ENCODE measurements around the gene EXOC3.
A peak's percentile ranks its signal among the peaks of the same experiment; 100 is the strongest.

EXOC3 gene

GRCh38 chr5:446883-447263 lies 3.9 kb downstream of the EXOC3 start:
- TF ChIP-seq, protein P1, sequence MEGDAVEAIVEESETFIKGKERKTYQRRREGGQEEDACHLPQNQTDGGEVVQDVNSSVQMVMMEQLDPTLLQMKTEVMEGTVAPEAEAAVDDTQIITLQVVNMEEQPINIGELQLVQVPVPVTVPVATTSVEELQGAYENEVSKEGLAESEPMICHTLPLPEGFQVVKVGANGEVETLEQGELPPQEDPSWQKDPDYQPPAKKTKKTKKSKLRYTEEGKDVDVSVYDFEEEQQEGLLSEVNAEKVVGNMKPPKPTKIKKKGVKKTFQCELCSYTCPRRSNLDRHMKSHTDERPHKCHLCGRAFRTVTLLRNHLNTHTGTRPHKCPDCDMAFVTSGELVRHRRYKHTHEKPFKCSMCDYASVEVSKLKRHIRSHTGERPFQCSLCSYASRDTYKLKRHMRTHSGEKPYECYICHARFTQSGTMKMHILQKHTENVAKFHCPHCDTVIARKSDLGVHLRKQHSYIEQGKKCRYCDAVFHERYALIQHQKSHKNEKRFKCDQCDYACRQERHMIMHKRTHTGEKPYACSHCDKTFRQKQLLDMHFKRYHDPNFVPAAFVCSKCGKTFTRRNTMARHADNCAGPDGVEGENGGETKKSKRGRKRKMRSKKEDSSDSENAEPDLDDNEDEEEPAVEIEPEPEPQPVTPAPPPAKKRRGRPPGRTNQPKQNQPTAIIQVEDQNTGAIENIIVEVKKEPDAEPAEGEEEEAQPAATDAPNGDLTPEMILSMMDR (IDR thresholded peaks at IDR 0.05; ENCODE audit: low read depth, low read length): peak; percentile 64
- no peak overlapping the region for H3K4me3 ChIP-seq (ENCODE audit: low read depth, low read length)
- in situ Hi-C loops (cut with HindIII; ENCODE audit: low sequenced_read_pairs): no loop called here
- DNase-seq (ENCODE audit: low read depth, low spot score): peak; percentile 53

- no peak for DNase-seq (ENCODE audit: low read depth, low spot score)
Measured at GRCh38 chr5:447501-447900, 4.5 kb downstream of the EXOC3 start.

DNA sequence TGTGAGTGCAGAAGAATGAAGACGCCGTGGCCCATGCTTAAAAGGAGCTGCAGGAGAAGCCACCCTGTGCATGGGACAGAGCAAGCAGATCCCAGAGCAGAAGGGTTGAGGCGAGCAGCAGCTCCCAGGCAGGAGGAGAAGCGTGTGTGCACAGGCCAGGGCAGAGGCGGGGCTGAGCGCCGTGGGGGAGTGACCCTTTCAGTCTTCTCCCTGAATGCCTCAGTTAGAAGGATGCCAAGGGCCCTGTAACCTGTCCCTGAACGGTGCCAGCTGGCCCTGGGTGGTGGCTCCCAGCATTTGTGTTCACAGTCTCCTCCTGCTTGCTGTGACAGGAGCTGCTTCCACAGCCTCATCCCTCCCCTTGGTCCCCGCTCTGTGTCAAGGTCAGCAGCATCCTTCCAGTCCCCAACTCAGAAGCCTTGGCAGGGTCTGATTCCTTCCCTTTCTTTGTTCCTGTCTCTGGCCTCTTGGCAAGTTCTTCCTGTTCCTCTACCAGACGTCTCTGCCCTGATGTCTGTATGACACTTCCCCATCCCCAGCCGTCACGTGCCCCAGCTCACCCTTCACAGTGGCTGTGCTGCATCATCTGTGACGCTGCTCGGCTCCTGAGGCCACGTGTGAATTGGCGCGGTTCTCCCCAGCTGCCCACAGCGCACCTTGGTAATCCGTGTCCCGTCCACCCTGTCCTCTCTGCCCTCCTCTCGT lies 5.2 kb downstream of the EXOC3 start:
- no peak for DNase-seq (ENCODE audit: low read depth, low spot score)
- TF ChIP-seq, protein P1 (IDR thresholded peaks at IDR 0.05; ENCODE audit: low read depth, low read length): no peak
- in situ Hi-C loops (cut with HindIII; ENCODE audit: low sequenced_read_pairs): no loop called here
- H3K4me3 ChIP-seq (ENCODE audit: low read depth, low read length): no peak overlapping the region

More at GRCh38 chr5:447501-447900, 4.5 kb downstream of the EXOC3 start:
- H3K4me3 ChIP-seq (ENCODE audit: low read depth, low read length): no peak overlapping the region
- in situ Hi-C loops (cut with HindIII; ENCODE audit: low sequenced_read_pairs): no loop called here
- TF ChIP-seq, protein P1 (IDR thresholded peaks at IDR 0.05; ENCODE audit: low read depth, low read length): no peak

GRCh38 chr5:448766-449090 lies 5.8 kb downstream of the EXOC3 start:
- TF ChIP-seq, protein P1 (IDR thresholded peaks at IDR 0.05; ENCODE audit: low read depth, low read length): no peak
- DNase-seq (ENCODE audit: low read depth, low spot score): no peak
- in situ Hi-C loops (cut with HindIII; ENCODE audit: low sequenced_read_pairs): no loop called here
- H3K4me3 ChIP-seq (ENCODE audit: low read depth, low read length): no peak overlapping the region

DNA sequence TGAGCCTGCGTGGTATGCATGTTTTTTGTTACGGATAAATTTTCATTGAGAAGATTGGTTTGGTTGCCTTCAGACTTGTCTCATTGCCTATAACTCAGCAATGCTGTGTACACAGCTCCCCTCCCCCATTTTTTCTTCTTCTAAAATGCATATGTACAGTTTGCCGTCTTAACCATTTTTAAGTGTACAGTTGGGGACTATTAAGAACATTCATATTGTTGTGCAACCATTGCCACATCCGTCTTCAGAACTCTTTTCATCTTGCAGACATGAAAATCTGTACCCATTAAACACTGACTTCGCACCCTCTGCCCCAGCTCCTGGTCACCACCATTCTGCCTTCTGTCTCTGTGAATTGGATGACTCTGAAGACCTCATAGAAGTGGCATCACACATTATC lies 6.2 kb downstream of the EXOC3 start:
- H3K4me3 ChIP-seq (ENCODE audit: low read depth, low read length): no peak overlapping the region
- DNase-seq (ENCODE audit: low read depth, low spot score): no peak
- in situ Hi-C loops (cut with HindIII; ENCODE audit: low sequenced_read_pairs): no loop called here
- TF ChIP-seq, protein P1 (IDR thresholded peaks at IDR 0.05; ENCODE audit: low read depth, low read length): no peak

DNA sequence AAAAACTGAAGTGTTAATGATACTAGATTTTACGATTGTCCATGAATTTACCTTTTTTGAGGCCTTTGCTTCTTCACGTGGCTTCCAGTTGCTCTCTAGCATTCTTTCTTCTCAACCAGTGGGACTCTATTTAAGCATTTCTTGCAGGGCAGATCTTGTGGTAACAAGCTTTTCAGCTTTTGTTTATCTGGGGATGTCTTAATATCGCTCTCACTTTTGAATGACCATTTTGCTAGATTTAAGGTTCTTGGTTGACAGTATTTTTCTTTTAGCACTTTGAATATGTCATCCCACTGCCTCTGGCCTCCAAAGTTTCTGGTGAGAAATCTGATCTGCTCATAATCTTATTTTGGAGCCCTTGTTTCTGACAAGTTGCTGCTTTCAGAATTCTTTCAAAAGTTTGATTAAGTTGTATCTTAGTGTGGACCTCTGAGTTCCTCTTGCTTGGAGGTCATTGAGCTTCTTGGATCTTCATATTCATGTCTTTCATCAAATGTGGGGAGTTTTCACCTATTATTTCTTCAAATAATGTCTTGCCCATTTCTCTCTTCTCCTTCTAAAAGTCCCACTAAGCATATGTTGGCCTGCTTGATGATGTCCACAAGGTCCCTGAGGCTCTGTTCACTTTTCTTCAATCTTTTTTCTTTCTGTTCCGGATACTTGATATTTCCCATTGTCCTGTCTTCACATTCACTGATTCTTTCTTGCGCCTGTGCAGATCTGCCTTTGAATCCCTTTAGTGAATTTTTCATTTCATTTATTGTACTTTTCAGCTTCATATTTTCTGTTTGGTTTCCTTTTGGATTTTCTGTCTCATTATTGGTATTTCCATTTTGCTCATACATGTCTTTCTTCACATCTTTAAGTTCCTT lies 8.8 kb downstream of the EXOC3 start:
- TF ChIP-seq, protein P1 (IDR thresholded peaks at IDR 0.05; ENCODE audit: low read depth, low read length): no peak
- H3K4me3 ChIP-seq (ENCODE audit: low read depth, low read length): no peak overlapping the region
- no peak for DNase-seq (ENCODE audit: low read depth, low spot score)
- in situ Hi-C loops (cut with HindIII; ENCODE audit: low sequenced_read_pairs): no loop called here

Data from astrocyte of the spinal cord (primary cell).